Measurements from ENCODE around the gene KIAA0232. TPM values are rescaled to one million over a fixed set of nuclear protein-coding genes. Genes with fewer than 3 reads are reported as not detected.
"Not testable (repeated sequence)": the region's sequence is repeated elsewhere in the genome, so short reads cannot be mapped to it uniquely, and the experiment has no call there.

KIAA0232 gene
- total RNA-seq, 4 donors from 2014 or later = 19.2 to 52.1 (median 24.6) TPM

- DNase-seq (ENCODE audit: low spot score in 2 of 2) = no peak
- H3K4me3 ChIP-seq (ENCODE audit: low read depth, poor library complexity, severe bottlenecking) = peak overlapping the region; percentile 53
- intact Hi-C loops (cut with DNase I; ENCODE audit: low total_unique reads) = loop anchor here (10.0 kb wide), 1 partner anchor 165 kb away; no protein-coding TSS in a partner anchor
- no peak for TF ChIP-seq POLR2A (IDR thresholded peaks at IDR 0.05)
- TF ChIP-seq CTCF (IDR thresholded peaks at IDR 0.05) = no peak
- WGBS, 2 donors = 2 to 8% methylated on average over 4 to 16 of the region's 58 CpGs
Measured at GRCh38 chr4:6909970-6910339, 127.4 kb downstream of the KIAA0232 start.

GRCh38 chr4:6910340-6910959 lies 127.9 kb downstream of the KIAA0232 start:
- peak overlapping the region; percentile 53 for H3K4me3 ChIP-seq (ENCODE audit: low read depth, poor library complexity, severe bottlenecking)
- intact Hi-C loops (cut with DNase I; ENCODE audit: low total_unique reads) = no loop called here
- 14 to 31% methylated on average over 17 to 31 of the region's 31 CpGs for WGBS, 2 donors
- DNase-seq (ENCODE audit: low spot score in 2 of 2) = no peak
- no peak for TF ChIP-seq CTCF (IDR thresholded peaks at IDR 0.05)
- TF ChIP-seq POLR2A (IDR thresholded peaks at IDR 0.05) = no peak

GRCh38 chr4:6910960-6911874 lies 128.7 kb downstream of the KIAA0232 start:
- WGBS, 2 donors = 86 to 91% methylated on average over 14 to 15 of the region's 15 CpGs
- TF ChIP-seq CTCF (IDR thresholded peaks at IDR 0.05) (no peak), POLR2A (IDR thresholded peaks at IDR 0.05) (no peak)
- intact Hi-C loops (cut with DNase I; ENCODE audit: low total_unique reads) = no loop called here
- DNase-seq (ENCODE audit: low spot score in 2 of 2) = peak in 1 of 2 donors; percentile 77
- no peak overlapping the region for H3K4me3 ChIP-seq (ENCODE audit: low read depth, poor library complexity, severe bottlenecking)

- intact Hi-C loops (cut with DNase I; ENCODE audit: low total_unique reads); H3K4me3 ChIP-seq (ENCODE audit: low read depth, poor library complexity, severe bottlenecking): not testable (repeated sequence)
- DNase-seq (ENCODE audit: low spot score in 2 of 2) = peak in 1 of 2 donors; percentile 49
- WGBS, 2 donors = 86 to 88% methylated on average over 10 of the region's 10 CpGs
Measured at GRCh38 chr4:6911917-6912316, 129.4 kb downstream of the KIAA0232 start.

- no peak overlapping the region for H3K4me3 ChIP-seq (ENCODE audit: low read depth, poor library complexity, severe bottlenecking)
- intact Hi-C loops (cut with DNase I; ENCODE audit: low total_unique reads) = no loop called here
- no peak for TF ChIP-seq POLR2A (IDR thresholded peaks at IDR 0.05)
- TF ChIP-seq CTCF (IDR thresholded peaks at IDR 0.05) = no peak
- DNase-seq (ENCODE audit: low spot score in 2 of 2) = no peak
- WGBS, 2 donors = 77 to 81% methylated on average over 4 of the region's 4 CpGs
Measured at GRCh38 chr4:6912441-6912840, 129.9 kb downstream of the KIAA0232 start.

GRCh38 chr4:6913350-6913905 lies 130.9 kb downstream of the KIAA0232 start:
- TF ChIP-seq POLR2A (IDR thresholded peaks at IDR 0.05) = no peak
- TF ChIP-seq CTCF (IDR thresholded peaks at IDR 0.05) = no peak
- 78 to 83% methylated on average over 6 of the region's 6 CpGs for WGBS, 2 donors
- H3K4me3 ChIP-seq (ENCODE audit: low read depth, poor library complexity, severe bottlenecking) = no peak overlapping the region
- DNase-seq (ENCODE audit: low spot score in 2 of 2) = no peak
- intact Hi-C loops (cut with DNase I; ENCODE audit: low total_unique reads) = no loop called here
